NCI-H2029 (cell line): ENCODE results near the gene DNM3.

Experiments used
- DNase-seq: peaks from one replicate; lab custom pipeline; 2025; lab: John Stamatoyannopoulos, UW

The DNM3 gene

GRCh38 chr1:172177849-172178248, 336.6 kb downstream of the DNM3 start:
- peak; percentile 17 for DNase-seq

GRCh38 chr1:172178886-172179285, 337.6 kb downstream of the DNM3 start:
- DNase-seq, result no peak

- DNase-seq, result no peak
Measured at GRCh38 chr1:172179918-172180317, 338.6 kb downstream of the DNM3 start.

GRCh38 chr1:172180501-172181285, 339.4 kb downstream of the DNM3 start:
- DNase-seq, result no peak

GRCh38 chr1:172184506-172185191, 343.4 kb downstream of the DNM3 start:
- no peak for DNase-seq

- DNase-seq, result no peak
Measured at GRCh38 chr1:172185211-172185610, 343.9 kb downstream of the DNM3 start.

GRCh38 chr1:172185996-172186395, 344.7 kb downstream of the DNM3 start:
- no peak for DNase-seq

- no peak for DNase-seq
Measured at GRCh38 chr1:172201572-172201971, 360.3 kb downstream of the DNM3 start.

- no peak for DNase-seq
Measured at GRCh38 chr1:172203135-172203823, 362.0 kb downstream of the DNM3 start.

- no peak for DNase-seq
Measured at GRCh38 chr1:172203902-172204301, 362.6 kb downstream of the DNM3 start.

- DNase-seq, result no peak
Measured at GRCh38 chr1:172206256-172206655, 365.0 kb downstream of the DNM3 start.

GRCh38 chr1:172208635-172209034, 367.3 kb downstream of the DNM3 start:
- DNase-seq, result no peak

GRCh38 chr1:172211221-172211620, 369.9 kb downstream of the DNM3 start:
- no peak for DNase-seq

GRCh38 chr1:172212124-172212523, 370.8 kb downstream of the DNM3 start:
- no peak for DNase-seq

GRCh38 chr1:172215006-172215405, 373.7 kb downstream of the DNM3 start:
- DNase-seq, result no peak

GRCh38 chr1:172219966-172220365, 378.7 kb downstream of the DNM3 start:
- DNase-seq, result no peak

GRCh38 chr1:172220376-172220775, 379.1 kb downstream of the DNM3 start:
- DNase-seq, result no peak

GRCh38 chr1:172221436-172221835, 380.1 kb downstream of the DNM3 start:
- DNase-seq, result no peak

- no peak for DNase-seq
Measured at GRCh38 chr1:172224871-172225270, 383.6 kb downstream of the DNM3 start.

GRCh38 chr1:172229942-172230341, 388.6 kb downstream of the DNM3 start:
- DNase-seq, result no peak

- DNase-seq, result no peak
Measured at GRCh38 chr1:172230526-172230925, 389.2 kb downstream of the DNM3 start.

GRCh38 chr1:172236958-172237357, 395.7 kb downstream of the DNM3 start:
- no peak for DNase-seq

- DNase-seq, result no peak
Measured at GRCh38 chr1:172238158-172238557, 396.9 kb downstream of the DNM3 start.
